GM12864 (cell line): ENCODE measurements around the gene CRADD.

Experiments
- DNase-seq: peaks from one replicate; pipeline ENCODE4 v3.0.0-alpha.2; 2011; ENCODE audit warnings: low read depth
- H3K4me3 ChIP-seq: 2 replicates; pipeline ENCODE4 v1.5.1; 2011; ENCODE audit warnings: mild to moderate bottlenecking, low read depth, low read length, control low read depth
- TF ChIP-seq, protein P1 (sequence below): IDR thresholded peaks from 2 replicates; pipeline ENCODE4 v1.5.1; 2011; ENCODE audit warnings: low read depth, mild to moderate bottlenecking, moderate library complexity, low read length, control low read depth, inconsistent platforms; ENCODE audit errors: missing control alignments

Gene CRADD

DNA sequence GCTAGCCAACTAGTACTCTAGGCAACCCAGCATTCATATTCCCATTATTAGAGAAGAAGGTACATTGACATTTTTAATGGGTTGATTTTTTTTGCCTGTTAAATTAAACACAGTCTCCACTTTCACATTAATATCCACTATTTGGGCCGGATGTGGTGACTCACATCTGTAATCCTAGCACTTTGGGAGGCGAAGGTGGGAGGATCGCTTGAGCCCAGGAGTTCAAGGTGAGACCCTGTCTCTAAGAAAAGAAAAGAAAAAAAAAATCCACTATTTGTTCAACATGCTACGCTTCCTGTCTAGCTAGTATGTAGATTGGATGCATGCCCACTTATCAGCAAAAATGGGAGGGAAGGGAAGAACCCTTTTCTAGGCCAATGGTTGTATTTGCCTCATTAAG lies 7.1 kb upstream of the CRADD start:
- H3K4me3 ChIP-seq, result no peak overlapping the region

GRCh38 chr12:93671044-93671443 lies 6.1 kb upstream of the CRADD start:
- no peak for DNase-seq
- TF ChIP-seq, protein P1, sequence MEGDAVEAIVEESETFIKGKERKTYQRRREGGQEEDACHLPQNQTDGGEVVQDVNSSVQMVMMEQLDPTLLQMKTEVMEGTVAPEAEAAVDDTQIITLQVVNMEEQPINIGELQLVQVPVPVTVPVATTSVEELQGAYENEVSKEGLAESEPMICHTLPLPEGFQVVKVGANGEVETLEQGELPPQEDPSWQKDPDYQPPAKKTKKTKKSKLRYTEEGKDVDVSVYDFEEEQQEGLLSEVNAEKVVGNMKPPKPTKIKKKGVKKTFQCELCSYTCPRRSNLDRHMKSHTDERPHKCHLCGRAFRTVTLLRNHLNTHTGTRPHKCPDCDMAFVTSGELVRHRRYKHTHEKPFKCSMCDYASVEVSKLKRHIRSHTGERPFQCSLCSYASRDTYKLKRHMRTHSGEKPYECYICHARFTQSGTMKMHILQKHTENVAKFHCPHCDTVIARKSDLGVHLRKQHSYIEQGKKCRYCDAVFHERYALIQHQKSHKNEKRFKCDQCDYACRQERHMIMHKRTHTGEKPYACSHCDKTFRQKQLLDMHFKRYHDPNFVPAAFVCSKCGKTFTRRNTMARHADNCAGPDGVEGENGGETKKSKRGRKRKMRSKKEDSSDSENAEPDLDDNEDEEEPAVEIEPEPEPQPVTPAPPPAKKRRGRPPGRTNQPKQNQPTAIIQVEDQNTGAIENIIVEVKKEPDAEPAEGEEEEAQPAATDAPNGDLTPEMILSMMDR, result no peak
- H3K4me3 ChIP-seq, result no peak overlapping the region

More for the DNA sequence above, 7.1 kb upstream of the CRADD start:
- DNase-seq, result no peak
- TF ChIP-seq, protein P1, result no peak

DNA sequence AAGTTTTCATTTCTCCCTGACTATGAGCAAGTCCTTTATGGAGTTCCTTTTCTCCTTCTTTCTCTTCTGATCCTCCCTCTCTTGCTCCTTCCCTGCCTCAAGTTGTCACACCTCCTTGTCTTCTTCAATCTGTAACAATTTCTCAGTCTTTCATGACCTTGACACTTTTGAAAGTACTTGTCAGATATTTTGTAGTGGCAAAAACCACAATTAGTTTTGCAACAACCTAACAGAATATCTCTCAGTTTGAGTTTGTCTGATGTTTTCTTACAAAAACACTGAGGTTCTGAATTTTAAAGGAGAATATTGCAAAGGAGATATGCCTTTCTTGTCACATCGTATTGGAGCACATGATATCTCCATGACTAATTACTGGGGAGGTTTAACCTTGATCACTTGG lies 4.1 kb upstream of the CRADD start:
- H3K4me3 ChIP-seq, result no peak overlapping the region
- DNase-seq, result no peak
- TF ChIP-seq, protein P1, result no peak

DNA sequence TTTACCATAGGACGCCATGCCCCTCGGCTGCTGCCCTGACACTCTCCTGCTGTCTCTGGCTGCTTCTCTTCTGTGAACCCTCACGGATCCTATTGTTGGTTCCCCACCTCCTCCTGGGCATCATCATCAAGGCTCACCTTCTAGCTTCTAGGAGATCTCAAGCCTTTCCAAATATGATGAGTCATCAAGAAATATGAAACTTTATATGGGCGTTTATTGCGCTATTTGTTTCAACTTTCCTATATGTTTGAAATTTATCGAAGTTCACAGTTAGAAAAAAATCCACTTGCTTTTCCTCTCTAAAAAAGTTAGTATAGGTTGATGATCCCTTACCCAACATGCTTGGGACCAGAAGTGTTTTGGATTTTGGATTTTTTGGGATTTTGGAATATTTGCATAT lies 2.8 kb upstream of the CRADD start:
- no peak for DNase-seq
- H3K4me3 ChIP-seq, result no peak overlapping the region
- TF ChIP-seq, protein P1, result no peak

GRCh38 chr12:93676408-93677194 lies 574 bp upstream of the CRADD start:
- H3K4me3 ChIP-seq, result peak overlapping the region; percentile 78
- DNase-seq, result no peak
- TF ChIP-seq, protein P1, result no peak

GRCh38 chr12:93678779-93679178 lies 1.6 kb downstream of the CRADD start:
- no peak overlapping the region for H3K4me3 ChIP-seq
- DNase-seq, result no peak
- TF ChIP-seq, protein P1, result no peak
